ENCODE data around the gene TSTD2. TPM values are rescaled to one million over a fixed set of nuclear protein-coding genes. Genes with fewer than 3 reads are reported as not detected.

TSTD2 gene
- total RNA-seq = 13.8 and 18.4 TPM in 2 replicates

GRCh38 chr9:97632985-97633858, at the start of gene TSTD2, which contains the start of gene NCBP1:
TSS of gene TSTD2 (minus strand) at chr9:97633368. CDS start at chr9:97627562, 5,806 bp downstream.
TSS of gene NCBP1 (plus strand) at chr9:97633821. CDS start at chr9:97633882, 61 bp downstream.

Other genes with a start within 250 kb of the TSTD2 start
- gene TDRD7, start 221.3 kb downstream of the TSTD2 start, total RNA-seq = 11.2 and 13.2 TPM in 2 replicates
- 0.09 and 0.28 TPM in 2 replicates for gene TMOD1, start 131.7 kb downstream of the TSTD2 start, total RNA-seq
- gene NCBP1, start 453 bp upstream of the TSTD2 start, total RNA-seq = 45.4 and 48.0 TPM in 2 replicates
- 8.8 and 12.0 TPM in 2 replicates for gene XPA, start 64.0 kb upstream of the TSTD2 start, total RNA-seq
- gene FOXE1, start 219.9 kb upstream of the TSTD2 start, total RNA-seq = not detected in 2 replicates

Measured in endothelial cell of coronary artery (primary cell).